HG03097 (cell line): ENCODE measurements around the gene FMN1.
"Not testable (repeated sequence)": the region's sequence is repeated elsewhere in the genome, so short reads cannot be mapped to it uniquely, and the experiment has no call there.

Experiments used
- ATAC-seq: cut with Tn5 transposase; IDR thresholded peaks from one replicate; pipeline ENCODE4 v1.9.1; 2021; ENCODE audit not compliant: unreplicated experiment, low FRiP score

The FMN1 gene

GRCh38 chr15:33095641-33096040, 98.9 kb downstream of the FMN1 start:
- no peak for ATAC-seq

- ATAC-seq: no peak
These were observed 100.2 kb downstream of the FMN1 start for GRCh38 chr15:33094336-33094735.

GRCh38 chr15:33093222-33093621, 101.3 kb downstream of the FMN1 start:
- no peak for ATAC-seq

GRCh38 chr15:33091983-33092693, 102.4 kb downstream of the FMN1 start:
- no peak for ATAC-seq

GRCh38 chr15:33089878-33090757, 104.4 kb downstream of the FMN1 start:
- ATAC-seq: no peak

GRCh38 chr15:33089165-33089877, 105.2 kb downstream of the FMN1 start:
- ATAC-seq: no peak

- ATAC-seq: no peak
These were observed 107.9 kb downstream of the FMN1 start for GRCh38 chr15:33086500-33087121.

GRCh38 chr15:33084661-33085060, 109.9 kb downstream of the FMN1 start:
- ATAC-seq: no peak

GRCh38 chr15:33083232-33084081, 111.1 kb downstream of the FMN1 start:
- ATAC-seq: no peak

- no peak for ATAC-seq
These were observed 114.5 kb downstream of the FMN1 start for GRCh38 chr15:33080006-33080405.

GRCh38 chr15:33078607-33079006, 115.9 kb downstream of the FMN1 start:
- ATAC-seq: no peak

GRCh38 chr15:33076937-33077336, 117.6 kb downstream of the FMN1 start:
- no peak for ATAC-seq

- no peak for ATAC-seq
These were observed 119.6 kb downstream of the FMN1 start for GRCh38 chr15:33074942-33075341.

GRCh38 chr15:33074212-33074611, 120.3 kb downstream of the FMN1 start:
- ATAC-seq: no peak

GRCh38 chr15:33071451-33071850, 123.1 kb downstream of the FMN1 start:
- no peak for ATAC-seq

GRCh38 chr15:33069903-33070302, 124.6 kb downstream of the FMN1 start:
- ATAC-seq: not testable (repeated sequence)

- ATAC-seq: no peak
These were observed 125.4 kb downstream of the FMN1 start for GRCh38 chr15:33069161-33069560.

GRCh38 chr15:33068511-33068990, 126.0 kb downstream of the FMN1 start:
- no peak for ATAC-seq

- no peak for ATAC-seq
These were observed 126.5 kb downstream of the FMN1 start for GRCh38 chr15:33068007-33068481.

- ATAC-seq: no peak
These were observed 127.1 kb downstream of the FMN1 start for GRCh38 chr15:33067456-33067855.
